ENCODE measurements around the gene DIAPH2. TPM values are rescaled to one million over a fixed set of nuclear protein-coding genes. Genes with fewer than 3 reads are reported as not detected.
"Not testable (repeated sequence)": the region's sequence is repeated elsewhere in the genome, so short reads cannot be mapped to it uniquely, and the experiment has no call there.

The DIAPH2 gene
- total RNA-seq, 8 experiments from 2014 or later: 2.6 to 12.7 (median 3.9) TPM

DNA sequence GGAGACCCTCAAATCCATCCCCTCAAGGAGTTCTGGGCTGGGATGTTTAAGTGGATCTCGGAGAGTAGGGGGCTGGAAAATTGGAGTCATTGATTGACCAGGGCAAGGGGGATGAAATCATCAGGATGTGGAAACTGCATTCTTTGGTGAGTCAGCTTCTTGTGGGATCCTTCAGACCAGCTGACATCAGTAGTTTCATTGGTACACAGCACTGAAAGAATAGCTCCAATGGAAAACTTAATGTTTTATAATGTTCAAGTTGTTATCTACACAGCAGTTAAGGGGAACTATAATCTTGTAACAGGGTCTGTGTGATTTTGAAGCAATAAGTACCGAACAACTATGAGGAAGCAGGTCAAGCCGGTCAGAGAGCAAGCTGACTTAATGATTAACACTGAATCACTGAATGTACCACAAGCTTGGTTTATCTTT lies 705.1 kb downstream of the DIAPH2 start:
- Histone ChIP-seq H3K4me1 (replicated peaks in 1 of 2) (no peaks in the 10 kb centered on the region), H3K27ac (no peak overlapping the region), H3K4me3 (no peak overlapping the region)
- ATAC-seq (replicated peaks in 6 of 8): peak in 3 of 8 experiments; percentile 18 to 53 (median 27)
- in situ Hi-C loops (cut with MboI; ENCODE audit: low pct_unique_long_range_greater_than_20kb in 2 of 9, low sequenced_read_pairs in 9 of 9, unreplicated experiment in 9 of 9): no loop called here
- 67 to 92% (median 79%) methylated on average over 1 to 2 of the region's 3 CpGs; no CpG with 5 or more reads in 6 of the 10 experiments for WGBS, 10 experiments

DNA sequence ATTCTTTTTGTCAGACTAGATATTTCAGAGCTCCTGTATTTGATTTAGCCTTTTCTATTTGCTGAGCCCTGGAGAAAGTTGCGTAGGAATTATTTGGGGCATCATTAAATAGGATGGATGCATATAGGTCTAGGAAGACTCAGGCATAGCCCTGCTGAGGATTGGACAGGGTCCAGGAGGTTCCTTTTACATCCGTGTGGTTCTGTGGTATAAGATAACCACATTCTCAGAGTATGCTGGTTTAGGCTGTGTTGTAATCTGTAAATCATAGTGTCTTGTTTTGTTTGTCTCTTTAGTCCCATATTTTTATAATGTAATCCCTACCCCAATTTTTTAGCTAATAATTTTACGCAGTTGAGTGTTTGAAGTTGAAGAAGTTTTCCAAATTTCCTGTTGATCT lies 712.7 kb downstream of the DIAPH2 start:
- WGBS, 10 experiments: 50 to 80% (median 60%) methylated on average over 1 to 3 of the region's 3 CpGs; no CpG with 5 or more reads in 5 of the 10 experiments
- in situ Hi-C loops (cut with MboI; ENCODE audit: low pct_unique_long_range_greater_than_20kb in 2 of 9, low sequenced_read_pairs in 9 of 9, unreplicated experiment in 9 of 9): no loop called here
- no peak overlapping the region for H3K4me3 ChIP-seq
- H3K4me1 ChIP-seq (replicated peaks in 1 of 2): no peaks in the 10 kb centered on the region
- H3K27ac ChIP-seq: no peak overlapping the region
- ATAC-seq (replicated peaks in 6 of 8): no peak

DNA sequence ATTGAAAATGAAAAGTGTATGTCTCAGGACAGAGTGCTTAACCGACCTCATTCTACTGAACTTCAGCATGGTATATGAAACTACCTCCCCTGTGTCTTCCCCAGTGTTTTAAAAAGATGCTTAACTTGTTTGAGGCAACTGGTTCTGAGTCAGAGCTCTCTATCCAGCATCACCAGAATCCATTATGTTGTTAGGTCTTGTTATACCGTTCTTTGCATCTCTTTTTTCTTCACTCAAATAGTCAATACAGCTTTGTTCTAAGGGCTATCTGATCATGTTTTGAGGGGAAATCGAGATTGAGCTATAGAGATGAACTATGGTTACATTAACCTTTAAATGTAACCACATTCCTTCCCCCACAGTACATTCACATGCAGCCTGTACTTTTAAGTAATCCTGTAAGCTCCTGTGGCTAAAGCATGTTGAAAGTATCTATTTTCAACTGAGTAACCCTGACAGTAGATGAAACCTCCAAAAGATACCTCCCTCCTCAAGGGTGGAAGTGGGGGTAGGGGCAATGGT lies 713.4 kb downstream of the DIAPH2 start:
- H3K27ac ChIP-seq: no peak overlapping the region
- in situ Hi-C loops (cut with MboI; ENCODE audit: low pct_unique_long_range_greater_than_20kb in 2 of 9, low sequenced_read_pairs in 9 of 9, unreplicated experiment in 9 of 9): no loop called here
- no peak for ATAC-seq (replicated peaks in 6 of 8)
- no peaks in the 10 kb centered on the region for H3K4me1 ChIP-seq (replicated peaks in 1 of 2)
- WGBS, 10 experiments: 13 to 100% (median 50%) methylated on average over 1 to 2 of the region's 3 CpGs; no CpG with 5 or more reads in 5 of the 10 experiments
- H3K4me3 ChIP-seq: no peak overlapping the region

DNA sequence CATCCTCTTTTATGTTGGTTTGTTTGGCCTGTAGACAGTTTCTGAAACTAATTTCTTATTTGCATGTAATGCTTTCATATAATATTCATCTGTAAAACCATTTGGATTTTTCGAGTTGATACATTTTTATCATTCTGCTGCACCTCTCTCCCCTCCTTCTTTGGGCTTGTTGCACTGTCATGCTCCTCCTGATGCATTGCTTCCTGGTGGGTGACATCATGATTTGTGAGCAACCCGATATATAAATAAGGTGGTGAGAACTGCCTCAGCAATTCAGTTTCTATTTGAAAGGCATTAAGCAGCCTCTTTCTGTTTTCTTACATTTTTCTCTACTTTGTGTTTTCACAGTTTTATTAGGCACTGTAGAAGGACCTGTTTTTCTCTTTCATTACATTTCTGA lies 714.8 kb downstream of the DIAPH2 start:
- H3K27ac ChIP-seq: no peak overlapping the region
- H3K4me3 ChIP-seq: no peak overlapping the region
- in situ Hi-C loops (cut with MboI; ENCODE audit: low pct_unique_long_range_greater_than_20kb in 2 of 9, low sequenced_read_pairs in 9 of 9, unreplicated experiment in 9 of 9): no loop called here
- ATAC-seq (replicated peaks in 6 of 8): peak in 7 of 8 experiments; percentile 46 to 83 (median 69)
- 20 to 89% (median 70%) methylated on average over 1 to 2 of the region's 2 CpGs; no CpG with 5 or more reads in 2 of the 10 experiments for WGBS, 10 experiments
- no peaks in the 10 kb centered on the region for H3K4me1 ChIP-seq (replicated peaks in 1 of 2)

DNA sequence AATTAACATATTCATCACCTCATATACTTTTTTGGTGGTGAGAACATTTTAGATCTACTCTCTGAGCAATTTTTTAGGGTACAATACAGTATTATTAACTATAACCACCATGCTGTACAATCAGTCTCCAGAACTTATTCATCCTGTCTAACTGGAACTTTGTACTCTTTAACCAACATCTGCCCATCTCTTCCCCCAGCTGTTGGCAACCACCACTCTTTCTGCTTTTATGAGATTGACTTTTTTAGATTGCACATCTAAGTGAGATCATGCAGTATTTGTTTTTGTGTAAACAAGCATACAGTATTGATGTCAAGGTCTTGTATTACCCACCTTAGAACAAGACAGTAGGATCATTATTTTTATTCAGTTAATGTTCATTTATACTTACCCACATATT lies 715.9 kb downstream of the DIAPH2 start:
- H3K4me3 ChIP-seq: no peak overlapping the region
- ATAC-seq (replicated peaks in 6 of 8): no peak
- no peak overlapping the region for H3K27ac ChIP-seq
- in situ Hi-C loops (cut with MboI; ENCODE audit: low pct_unique_long_range_greater_than_20kb in 2 of 9, low sequenced_read_pairs in 9 of 9, unreplicated experiment in 9 of 9): no loop called here
- no peaks in the 10 kb centered on the region for H3K4me1 ChIP-seq (replicated peaks in 1 of 2)

DNA sequence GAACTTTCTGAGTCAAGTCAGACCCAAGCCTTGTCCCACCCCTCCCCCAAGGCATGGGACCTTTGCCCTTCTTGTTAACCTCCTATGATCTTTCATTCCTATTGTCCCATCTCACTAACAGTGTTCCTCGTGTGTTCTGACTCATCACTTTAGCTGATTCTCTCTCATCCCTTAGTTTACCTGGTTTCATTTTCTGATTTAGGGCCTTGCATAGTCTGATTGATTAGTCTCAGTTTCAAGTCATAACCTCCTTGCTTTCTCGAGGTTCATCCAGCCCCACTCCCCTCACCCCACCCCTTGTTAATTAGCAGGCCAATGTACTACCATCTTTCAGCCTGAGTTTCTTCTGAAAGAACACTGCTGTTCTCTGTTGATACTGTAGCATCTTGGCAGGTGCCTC lies 716.5 kb downstream of the DIAPH2 start:
- in situ Hi-C loops (cut with MboI; ENCODE audit: low pct_unique_long_range_greater_than_20kb in 2 of 9, low sequenced_read_pairs in 9 of 9, unreplicated experiment in 9 of 9): no loop called here
- WGBS, 10 experiments: 20 to 50% (median 35%) methylated on average over 1 to 2 of the region's 2 CpGs; no CpG with 5 or more reads in 6 of the 10 experiments
- Histone ChIP-seq H3K4me3 (no peak overlapping the region), H3K4me1 (replicated peaks in 1 of 2) (no peaks in the 10 kb centered on the region), H3K27ac (no peak overlapping the region)
- no peak for ATAC-seq (replicated peaks in 6 of 8)

DNA sequence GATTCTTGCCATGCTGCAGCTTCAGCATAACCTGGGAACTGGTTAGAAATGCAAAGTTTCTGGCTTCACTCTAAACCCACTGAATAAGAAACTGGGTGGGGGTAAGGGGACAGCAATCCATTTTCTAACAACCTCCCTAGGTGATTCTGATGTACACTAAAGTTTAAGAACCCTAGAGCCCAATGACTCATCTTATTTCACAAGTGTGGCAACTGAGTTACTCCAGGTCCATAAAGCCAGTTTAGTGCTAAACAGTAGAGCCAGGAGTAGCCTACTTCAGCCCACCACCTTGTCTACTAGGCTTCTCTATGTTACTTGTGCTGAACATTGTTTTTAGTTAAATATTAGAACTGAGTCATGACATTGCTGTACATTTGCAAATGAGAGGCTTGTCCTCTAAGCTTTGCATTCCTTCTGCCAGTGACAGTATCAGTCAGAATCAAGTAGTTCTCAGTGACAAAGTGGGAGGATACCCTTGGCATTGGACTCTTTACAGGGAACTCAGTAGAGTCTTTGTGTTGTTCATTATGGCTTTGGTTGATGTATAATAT lies 717.0 kb downstream of the DIAPH2 start:
- no peaks in the 10 kb centered on the region for H3K4me1 ChIP-seq (replicated peaks in 1 of 2)
- H3K27ac ChIP-seq: no peak overlapping the region
- no peak overlapping the region for H3K4me3 ChIP-seq
- ATAC-seq (replicated peaks in 6 of 8): peak in 4 of 8 experiments; percentile 14 to 83 (median 45)
- in situ Hi-C loops (cut with MboI; ENCODE audit: low pct_unique_long_range_greater_than_20kb in 2 of 9, low sequenced_read_pairs in 9 of 9, unreplicated experiment in 9 of 9): no loop called here

DNA sequence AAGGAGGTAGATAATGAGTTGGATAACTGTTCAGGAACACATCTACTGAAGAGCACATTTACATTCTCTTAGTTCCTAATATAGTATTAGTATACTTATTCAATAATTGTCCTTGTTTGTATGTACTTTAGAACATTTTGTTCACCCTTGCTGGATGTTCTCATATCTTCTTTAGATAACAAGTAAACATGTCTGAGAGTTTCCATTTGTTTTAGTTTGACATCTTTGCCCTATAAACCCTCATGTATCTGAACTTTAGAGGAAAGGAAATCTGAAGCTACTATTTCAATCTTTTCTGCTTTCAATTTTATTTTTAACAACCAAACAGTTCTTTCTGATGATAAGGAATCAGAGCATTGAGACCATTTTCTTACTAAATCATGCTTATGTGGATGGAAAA lies 717.7 kb downstream of the DIAPH2 start:
- H3K4me1 ChIP-seq (replicated peaks in 1 of 2): no peaks in the 10 kb centered on the region
- no peak overlapping the region for H3K27ac ChIP-seq
- no peak overlapping the region for H3K4me3 ChIP-seq
- in situ Hi-C loops (cut with MboI; ENCODE audit: low pct_unique_long_range_greater_than_20kb in 2 of 9, low sequenced_read_pairs in 9 of 9, unreplicated experiment in 9 of 9): no loop called here
- ATAC-seq (replicated peaks in 6 of 8): no peak

DNA sequence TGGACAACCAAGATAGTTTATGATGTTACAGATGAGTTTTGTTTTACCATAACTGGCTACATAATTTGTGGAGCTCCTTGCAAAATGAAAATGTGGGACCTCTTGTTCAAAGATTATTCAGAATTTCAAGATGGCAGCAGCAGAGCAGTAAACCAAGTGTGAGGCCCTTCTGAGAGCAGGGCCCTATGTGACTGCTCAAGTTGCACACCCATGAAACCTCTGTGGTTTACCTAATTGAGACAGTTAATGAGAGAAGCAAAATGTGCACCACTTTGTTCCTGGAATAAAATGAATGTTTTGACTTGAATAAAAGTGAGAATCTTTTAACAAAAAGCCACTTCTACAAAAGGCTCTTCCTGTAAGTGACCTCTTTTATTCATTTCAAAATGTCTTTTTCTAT lies 718.3 kb downstream of the DIAPH2 start:
- Histone ChIP-seq H3K27ac (no peak overlapping the region), H3K4me1 (replicated peaks in 1 of 2) (no peaks in the 10 kb centered on the region), H3K4me3 (no peak overlapping the region)
- ATAC-seq (replicated peaks in 6 of 8): no peak
- in situ Hi-C loops (cut with MboI; ENCODE audit: low pct_unique_long_range_greater_than_20kb in 2 of 9, low sequenced_read_pairs in 9 of 9, unreplicated experiment in 9 of 9): no loop called here

DNA sequence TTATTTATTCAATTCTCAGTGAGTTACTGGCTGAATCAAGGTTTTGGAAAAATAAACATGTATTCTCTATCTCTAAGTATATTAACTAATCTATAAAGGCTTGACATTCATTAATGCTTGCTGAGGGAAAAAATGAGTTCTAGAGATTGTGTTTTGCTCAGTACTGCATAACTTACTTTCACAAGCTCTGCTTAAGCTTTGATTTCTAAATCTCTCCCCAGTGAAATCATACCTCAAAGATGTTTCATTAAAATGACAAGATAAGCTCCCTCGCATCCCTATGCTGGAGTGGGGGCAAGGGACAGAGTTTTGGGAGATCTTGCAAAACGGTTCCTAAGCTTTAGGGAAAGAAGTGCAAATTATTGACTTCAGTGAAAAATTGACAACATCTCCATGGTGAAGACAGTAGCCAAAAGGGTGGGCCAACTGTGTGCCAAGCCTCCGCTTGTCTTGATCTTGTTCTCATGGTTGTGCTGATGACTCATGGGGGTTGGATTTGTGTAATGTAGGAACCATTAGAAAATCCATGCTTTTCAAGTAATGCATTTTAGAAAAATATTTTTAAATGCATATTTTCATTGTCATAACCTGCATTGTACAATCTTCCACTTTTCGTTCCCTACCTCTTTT lies 720.5 kb downstream of the DIAPH2 start:
- in situ Hi-C loops (cut with MboI; ENCODE audit: low pct_unique_long_range_greater_than_20kb in 2 of 9, low sequenced_read_pairs in 9 of 9, unreplicated experiment in 9 of 9): no loop called here
- H3K4me1 ChIP-seq (replicated peaks in 1 of 2): no peaks in the 10 kb centered on the region
- no peak for ATAC-seq (replicated peaks in 6 of 8)
- WGBS, 10 experiments: 73 to 100% (median 88%) methylated on average over 1 to 3 of the region's 4 CpGs; no CpG with 5 or more reads in 4 of the 10 experiments
- H3K4me3 ChIP-seq: no peak overlapping the region
- no peak overlapping the region for H3K27ac ChIP-seq

DNA sequence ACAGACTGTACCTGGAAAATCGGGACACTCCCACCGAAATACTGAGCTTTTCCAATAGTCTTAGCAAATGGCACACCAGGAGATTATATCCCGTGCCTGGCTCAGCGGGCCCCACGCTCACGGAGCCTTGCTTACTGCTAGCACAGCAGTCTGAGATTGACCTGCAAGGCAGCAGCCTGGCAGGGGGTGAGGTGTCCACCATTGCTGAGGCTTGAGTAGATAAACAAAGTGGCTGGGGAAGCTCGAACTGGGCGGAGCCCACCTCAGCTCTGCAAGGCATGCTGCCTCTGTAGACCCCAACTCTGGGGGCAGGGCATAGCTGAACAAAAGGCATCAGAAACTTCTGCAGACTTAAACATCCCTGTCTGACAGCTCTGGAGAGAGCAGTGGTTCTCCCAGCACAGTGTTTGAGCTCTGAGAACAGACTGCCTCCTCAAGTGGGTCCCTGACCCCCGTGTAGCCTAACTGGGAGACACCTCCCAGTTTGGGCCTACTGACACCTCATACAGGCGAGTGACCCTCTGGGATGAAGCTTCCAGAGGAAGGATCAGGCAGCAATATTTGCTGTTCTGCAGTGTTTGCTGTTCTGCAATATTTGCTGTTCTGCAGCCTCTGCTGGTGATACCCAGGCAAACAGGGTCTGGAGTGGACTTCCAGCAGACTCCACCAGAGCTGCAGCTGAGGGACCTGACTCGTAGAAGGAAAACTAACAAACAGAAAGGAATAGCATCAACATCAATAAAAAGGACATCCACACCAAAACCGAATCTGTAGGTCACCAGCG lies 725.2 kb downstream of the DIAPH2 start:
- in situ Hi-C loops (cut with MboI; ENCODE audit: low pct_unique_long_range_greater_than_20kb in 2 of 9, low sequenced_read_pairs in 9 of 9, unreplicated experiment in 9 of 9); H3K4me3 ChIP-seq; H3K27ac ChIP-seq; H3K4me1 ChIP-seq (replicated peaks in 1 of 2); ATAC-seq (replicated peaks in 6 of 8): not testable (repeated sequence)
- WGBS, 10 experiments: 23 to 100% (median 90%) methylated on average over 1 to 5 of the region's 13 CpGs; no CpG with 5 or more reads in 5 of the 10 experiments

DNA sequence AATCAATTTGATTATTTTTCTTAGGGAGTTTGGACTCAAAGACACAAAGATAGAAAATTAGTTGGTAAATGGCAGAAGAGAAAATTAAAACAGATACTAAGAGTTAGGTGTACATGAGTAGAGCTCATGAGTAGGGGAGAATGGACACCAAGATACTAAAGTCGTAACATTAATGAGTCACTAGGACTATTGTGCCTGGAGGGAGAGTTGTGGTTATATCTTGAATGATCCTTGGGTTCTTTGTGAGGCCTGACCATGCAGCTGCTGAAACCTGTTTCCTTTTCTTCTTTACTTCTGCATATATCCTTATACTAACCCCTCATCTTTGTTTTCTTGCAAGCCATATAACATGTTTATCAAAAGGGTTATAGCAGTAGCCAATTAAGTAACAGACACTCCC lies 731.8 kb downstream of the DIAPH2 start:
- WGBS, 10 experiments: 40 to 100% (median 69%) methylated on average over 1 of the region's 1 CpG; no CpG with 5 or more reads in 6 of the 10 experiments
- Histone ChIP-seq H3K27ac (no peak overlapping the region), H3K4me1 (replicated peaks in 1 of 2) (no peaks in the 10 kb centered on the region), H3K4me3 (no peak overlapping the region)
- in situ Hi-C loops (cut with MboI; ENCODE audit: low pct_unique_long_range_greater_than_20kb in 2 of 9, low sequenced_read_pairs in 9 of 9, unreplicated experiment in 9 of 9): no loop called here
- no peak for ATAC-seq (replicated peaks in 6 of 8)

DNA sequence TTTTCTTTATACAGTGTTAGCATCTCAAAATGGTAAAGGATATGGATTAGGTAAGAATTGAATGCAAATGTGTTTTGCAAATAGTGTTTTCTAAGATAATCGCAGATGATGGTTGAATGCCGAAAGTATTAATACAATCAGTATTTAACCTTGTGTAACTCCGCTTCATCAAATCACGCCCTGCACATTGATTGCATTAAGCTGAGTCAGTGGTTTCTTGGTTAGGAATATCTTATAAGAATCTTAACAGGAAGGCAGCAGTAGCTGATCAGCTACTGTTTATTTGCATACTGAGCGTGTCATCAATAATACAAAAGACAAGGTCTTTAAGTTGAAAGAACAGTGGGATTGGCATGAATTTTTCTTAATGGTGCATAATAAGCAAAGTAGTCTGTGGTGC lies 744.5 kb downstream of the DIAPH2 start:
- H3K27ac ChIP-seq: no peak overlapping the region
- 76 to 100% (median 86%) methylated on average over 2 to 5 of the region's 5 CpGs; no CpG with 5 or more reads in 6 of the 10 experiments for WGBS, 10 experiments
- no peak overlapping the region for H3K4me3 ChIP-seq
- in situ Hi-C loops (cut with MboI; ENCODE audit: low pct_unique_long_range_greater_than_20kb in 2 of 9, low sequenced_read_pairs in 9 of 9, unreplicated experiment in 9 of 9): no loop called here
- no peaks in the 10 kb centered on the region for H3K4me1 ChIP-seq (replicated peaks in 1 of 2)
- no peak for ATAC-seq (replicated peaks in 6 of 8)
